Measurements from ENCODE around the gene ANKRD39. TPM values are rescaled to one million over a fixed set of nuclear protein-coding genes. Genes with fewer than 3 reads are reported as not detected.

The ANKRD39 gene
- total RNA-seq, 2 donors from 2014 or later: 12.4 to 18.7 TPM

DNA sequence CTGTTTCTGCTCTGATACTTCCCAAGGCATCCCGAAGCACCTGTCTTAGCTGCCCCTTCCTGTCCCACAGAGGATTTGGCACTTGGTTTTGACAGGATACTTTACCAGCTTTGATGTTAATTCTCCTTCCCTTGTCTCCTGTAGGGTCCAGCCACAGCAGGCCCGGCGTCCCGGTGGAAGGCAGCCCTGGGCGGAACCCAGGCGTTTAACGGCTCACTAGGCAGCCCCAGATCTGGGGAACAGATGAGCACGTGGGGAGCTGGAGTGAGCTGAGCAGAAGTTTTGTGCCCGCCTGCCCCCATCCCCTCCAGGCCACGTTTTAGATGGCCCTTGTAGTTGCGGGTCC is 25.4 kb downstream of the ANKRD39 start:
- H3K36me3 ChIP-seq: peaks cover 4% of the 10 kb centered on the region
- no peaks in the 10 kb centered on the region for H3K9me3 ChIP-seq
- intact Hi-C loops (cut with DNase I): no loop called here
- TF ChIP-seq, protein P1, sequence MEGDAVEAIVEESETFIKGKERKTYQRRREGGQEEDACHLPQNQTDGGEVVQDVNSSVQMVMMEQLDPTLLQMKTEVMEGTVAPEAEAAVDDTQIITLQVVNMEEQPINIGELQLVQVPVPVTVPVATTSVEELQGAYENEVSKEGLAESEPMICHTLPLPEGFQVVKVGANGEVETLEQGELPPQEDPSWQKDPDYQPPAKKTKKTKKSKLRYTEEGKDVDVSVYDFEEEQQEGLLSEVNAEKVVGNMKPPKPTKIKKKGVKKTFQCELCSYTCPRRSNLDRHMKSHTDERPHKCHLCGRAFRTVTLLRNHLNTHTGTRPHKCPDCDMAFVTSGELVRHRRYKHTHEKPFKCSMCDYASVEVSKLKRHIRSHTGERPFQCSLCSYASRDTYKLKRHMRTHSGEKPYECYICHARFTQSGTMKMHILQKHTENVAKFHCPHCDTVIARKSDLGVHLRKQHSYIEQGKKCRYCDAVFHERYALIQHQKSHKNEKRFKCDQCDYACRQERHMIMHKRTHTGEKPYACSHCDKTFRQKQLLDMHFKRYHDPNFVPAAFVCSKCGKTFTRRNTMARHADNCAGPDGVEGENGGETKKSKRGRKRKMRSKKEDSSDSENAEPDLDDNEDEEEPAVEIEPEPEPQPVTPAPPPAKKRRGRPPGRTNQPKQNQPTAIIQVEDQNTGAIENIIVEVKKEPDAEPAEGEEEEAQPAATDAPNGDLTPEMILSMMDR (IDR thresholded peaks at IDR 0.05): no peak
- no peak overlapping the region for H3K27ac ChIP-seq
- no peak overlapping the region for H3K4me3 ChIP-seq
- no peaks in the 10 kb centered on the region for H3K4me1 ChIP-seq
- DNase-seq: no peak
- H3K9ac ChIP-seq (ENCODE audit: low read depth in 2 of 2, low read length in 2 of 2): no peak overlapping the region
- H3K27me3 ChIP-seq: no peaks in the 10 kb centered on the region

DNA sequence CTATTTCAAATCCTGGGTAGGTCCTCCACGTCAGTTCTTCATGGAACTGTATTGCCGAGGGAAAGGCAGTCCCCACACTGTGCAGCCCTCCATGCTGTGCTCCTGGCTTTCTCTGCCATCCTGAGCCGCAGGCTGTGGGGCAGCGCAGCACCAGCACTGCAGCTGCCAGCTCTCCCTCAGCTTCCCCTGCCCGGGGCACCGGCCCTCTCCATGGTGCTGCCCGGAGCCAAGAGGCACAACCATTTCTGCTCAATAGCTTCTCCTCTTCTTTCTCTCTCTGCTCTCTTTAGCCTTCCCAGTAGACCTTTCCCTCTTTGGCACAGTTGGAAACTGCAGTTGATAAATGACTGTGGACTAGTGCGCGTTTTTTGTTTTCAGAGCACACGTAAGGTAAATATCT is 26.1 kb downstream of the ANKRD39 start:
- Histone ChIP-seq H3K27me3 (no peaks in the 10 kb centered on the region), H3K9ac (ENCODE audit: low read depth in 2 of 2, low read length in 2 of 2) (no peak overlapping the region), H3K4me3 (no peak overlapping the region), H3K4me1 (no peaks in the 10 kb centered on the region), H3K36me3 (peaks cover 4% of the 10 kb centered on the region), H3K9me3 (no peaks in the 10 kb centered on the region), H3K27ac (no peak overlapping the region)
- DNase-seq: no peak
- TF ChIP-seq, protein P1 (IDR thresholded peaks at IDR 0.05): no peak
- intact Hi-C loops (cut with DNase I): no loop called here

DNA sequence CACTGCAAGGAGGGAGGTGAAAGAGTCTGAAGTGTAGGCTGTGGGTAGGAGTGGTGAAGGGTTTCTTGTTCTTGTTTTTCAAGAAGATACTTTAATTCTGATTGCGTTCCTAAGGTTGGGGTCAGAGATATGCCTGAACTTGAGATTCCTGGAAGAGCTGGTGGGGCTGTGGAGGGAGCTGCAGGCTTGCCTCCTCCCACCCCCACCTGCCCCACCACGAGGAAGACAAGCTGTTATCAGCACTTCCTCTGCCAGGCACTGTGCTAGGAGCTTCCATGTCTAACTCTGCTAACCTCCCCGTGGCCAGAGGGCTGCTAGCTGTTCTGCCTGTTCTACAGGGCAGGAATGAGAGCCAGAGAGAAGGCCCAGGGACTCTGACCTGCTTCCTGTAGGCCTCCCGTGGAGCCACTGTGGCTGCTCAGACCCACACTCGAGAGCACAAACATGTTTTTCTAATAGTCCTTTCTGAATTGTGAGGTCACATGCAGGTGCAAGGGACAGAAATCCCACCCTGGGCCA is 27.7 kb downstream of the ANKRD39 start:
- DNase-seq: no peak
- Histone ChIP-seq H3K4me3 (no peak overlapping the region), H3K9me3 (no peaks in the 10 kb centered on the region), H3K9ac (ENCODE audit: low read depth in 2 of 2, low read length in 2 of 2) (no peak overlapping the region), H3K27ac (no peak overlapping the region), H3K4me1 (no peaks in the 10 kb centered on the region), H3K27me3 (no peaks in the 10 kb centered on the region), H3K36me3 (peaks cover 4% of the 10 kb centered on the region)
- intact Hi-C loops (cut with DNase I): no loop called here
- TF ChIP-seq, protein P1 (IDR thresholded peaks at IDR 0.05): no peak

DNA sequence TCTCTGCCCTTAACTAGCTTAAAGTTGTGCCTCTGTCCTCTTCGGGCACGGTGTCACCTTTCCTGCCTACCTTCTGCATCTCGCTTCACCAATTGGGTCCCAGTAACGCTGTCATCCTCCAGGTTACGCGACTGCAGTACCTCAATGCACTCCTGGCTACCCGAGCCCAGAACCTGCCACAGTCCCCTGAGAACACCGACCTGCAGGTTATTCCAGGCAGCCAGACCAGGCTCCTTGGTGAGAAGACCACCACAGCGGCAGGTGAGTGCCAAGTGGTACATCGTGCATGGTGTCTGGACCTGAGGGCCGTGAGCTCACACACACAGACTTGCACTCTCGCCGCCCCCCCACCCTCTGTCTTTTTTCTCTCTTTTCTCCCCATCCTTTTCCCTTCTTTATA is 28.9 kb downstream of the ANKRD39 start:
- Histone ChIP-seq H3K4me1 (no peaks in the 10 kb centered on the region), H3K27me3 (no peaks in the 10 kb centered on the region), H3K9ac (ENCODE audit: low read depth in 2 of 2, low read length in 2 of 2) (no peak overlapping the region), H3K9me3 (no peaks in the 10 kb centered on the region), H3K27ac (no peak overlapping the region), H3K36me3 (peaks cover 4% of the 10 kb centered on the region), H3K4me3 (no peak overlapping the region)
- TF ChIP-seq, protein P1 (IDR thresholded peaks at IDR 0.05): no peak
- intact Hi-C loops (cut with DNase I): no loop called here
- DNase-seq: no peak

DNA sequence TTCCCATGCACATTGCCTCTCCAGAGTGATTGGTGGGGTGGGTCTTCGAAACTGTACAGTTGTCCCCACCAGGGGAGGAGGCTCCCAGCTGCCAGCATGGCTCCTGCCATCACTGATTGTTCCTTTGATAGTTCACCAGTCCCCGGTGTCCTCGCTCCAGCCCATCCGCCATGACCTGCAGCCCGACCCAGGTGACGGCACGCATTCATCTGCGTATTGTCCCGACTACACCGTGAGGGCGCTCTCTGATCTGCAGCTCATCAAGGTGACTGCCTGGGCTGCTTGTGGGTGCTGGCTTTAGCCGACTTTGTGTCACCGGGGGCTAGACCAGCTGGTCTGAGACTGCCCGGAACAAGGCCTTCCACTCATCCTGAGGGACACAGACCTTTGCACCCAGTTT is 29.4 kb downstream of the ANKRD39 start:
- H3K36me3 ChIP-seq: peaks cover 4% of the 10 kb centered on the region
- H3K9me3 ChIP-seq: no peaks in the 10 kb centered on the region
- intact Hi-C loops (cut with DNase I): no loop called here
- H3K27ac ChIP-seq: no peak overlapping the region
- DNase-seq: no peak
- no peaks in the 10 kb centered on the region for H3K27me3 ChIP-seq
- TF ChIP-seq, protein P1 (IDR thresholded peaks at IDR 0.05): no peak
- H3K4me1 ChIP-seq: no peaks in the 10 kb centered on the region
- H3K4me3 ChIP-seq: no peak overlapping the region
- no peak overlapping the region for H3K9ac ChIP-seq (ENCODE audit: low read depth in 2 of 2, low read length in 2 of 2)

Measured in colonic mucosa (tissue), 4 donors.